ENCODE data around the gene C2orf72. TPM values are rescaled to one million over a fixed set of nuclear protein-coding genes. Genes with fewer than 3 reads are reported as not detected.

C2orf72 gene
- total and polyA plus RNA-seq, 2 of the 13 experiments (the other 11 are each of a cell fraction or from before 2014, with no cell fraction given), result 147 to 203 TPM

GRCh38 chr2:231050018-231050901 lies 12.9 kb downstream of the C2orf72 start (continued):
- peak; percentile 83; the same call in 1 of the 2 replicates for TF ChIP-seq NFAT5 (CRISPR knock-in tag; IDR thresholded peaks at IDR 0.05)
- TF ChIP-seq ZNF740 (CRISPR knock-in tag; IDR thresholded peaks at IDR 0.05), result peak; percentile 79; the same call in 1 of the 2 replicates
- peak; percentile 100 for TF ChIP-seq ZNF572 (CRISPR knock-in tag; IDR thresholded peaks at IDR 0.05)
- no peak for TF ChIP-seq ZNF570 (CRISPR knock-in tag; IDR thresholded peaks at IDR 0.05; ENCODE audit: borderline replicate concordance)
- peak; percentile 72; the same call in 1 of the 2 replicates for TF ChIP-seq POLR2AphosphoS2 (IDR thresholded peaks at IDR 0.05; ENCODE audit: low read depth, low read length)
- TF ChIP-seq ZBTB39 (CRISPR knock-in tag; IDR thresholded peaks at IDR 0.05), result peak; percentile 95
- no peak for TF ChIP-seq ZUFSP (CRISPR knock-in tag; IDR thresholded peaks at IDR 0.05; ENCODE audit: borderline replicate concordance)
- TF ChIP-seq PAX8 (CRISPR knock-in tag; IDR thresholded peaks at IDR 0.05; ENCODE audit: borderline replicate concordance), result no peak
- TF ChIP-seq, protein P1, sequence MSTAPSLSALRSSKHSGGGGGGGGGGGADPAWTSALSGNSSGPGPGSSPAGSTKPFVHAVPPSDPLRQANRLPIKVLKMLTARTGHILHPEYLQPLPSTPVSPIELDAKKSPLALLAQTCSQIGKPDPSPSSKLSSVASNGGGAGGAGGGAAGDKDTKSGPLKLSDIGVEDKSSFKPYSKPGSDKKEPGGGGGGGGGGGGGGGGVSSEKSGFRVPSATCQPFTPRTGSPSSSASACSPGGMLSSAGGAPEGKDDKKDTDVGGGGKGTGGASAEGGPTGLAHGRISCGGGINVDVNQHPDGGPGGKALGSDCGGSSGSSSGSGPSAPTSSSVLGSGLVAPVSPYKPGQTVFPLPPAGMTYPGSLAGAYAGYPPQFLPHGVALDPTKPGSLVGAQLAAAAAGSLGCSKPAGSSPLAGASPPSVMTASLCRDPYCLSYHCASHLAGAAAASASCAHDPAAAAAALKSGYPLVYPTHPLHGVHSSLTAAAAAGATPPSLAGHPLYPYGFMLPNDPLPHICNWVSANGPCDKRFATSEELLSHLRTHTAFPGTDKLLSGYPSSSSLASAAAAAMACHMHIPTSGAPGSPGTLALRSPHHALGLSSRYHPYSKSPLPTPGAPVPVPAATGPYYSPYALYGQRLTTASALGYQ (CRISPR knock-in tag; IDR thresholded peaks at IDR 0.05), result peak; percentile 98
- TF ChIP-seq HMGXB3 (CRISPR knock-in tag; IDR thresholded peaks at IDR 0.05; ENCODE audit: borderline replicate concordance), result peak; percentile 91

All from HepG2 (cell line).